ENCODE results near the gene MRGPRG. TPM values are rescaled to one million over a fixed set of nuclear protein-coding genes. Genes with fewer than 3 reads are reported as not detected.
A peak's percentile ranks its signal among the peaks of the same experiment; 100 is the strongest.

The MRGPRG gene
- total and polyA plus RNA-seq, 2 of the 8 experiments (the other 6 are each of a cell fraction or from before 2014, with no cell fraction given) = not detected

DNA sequence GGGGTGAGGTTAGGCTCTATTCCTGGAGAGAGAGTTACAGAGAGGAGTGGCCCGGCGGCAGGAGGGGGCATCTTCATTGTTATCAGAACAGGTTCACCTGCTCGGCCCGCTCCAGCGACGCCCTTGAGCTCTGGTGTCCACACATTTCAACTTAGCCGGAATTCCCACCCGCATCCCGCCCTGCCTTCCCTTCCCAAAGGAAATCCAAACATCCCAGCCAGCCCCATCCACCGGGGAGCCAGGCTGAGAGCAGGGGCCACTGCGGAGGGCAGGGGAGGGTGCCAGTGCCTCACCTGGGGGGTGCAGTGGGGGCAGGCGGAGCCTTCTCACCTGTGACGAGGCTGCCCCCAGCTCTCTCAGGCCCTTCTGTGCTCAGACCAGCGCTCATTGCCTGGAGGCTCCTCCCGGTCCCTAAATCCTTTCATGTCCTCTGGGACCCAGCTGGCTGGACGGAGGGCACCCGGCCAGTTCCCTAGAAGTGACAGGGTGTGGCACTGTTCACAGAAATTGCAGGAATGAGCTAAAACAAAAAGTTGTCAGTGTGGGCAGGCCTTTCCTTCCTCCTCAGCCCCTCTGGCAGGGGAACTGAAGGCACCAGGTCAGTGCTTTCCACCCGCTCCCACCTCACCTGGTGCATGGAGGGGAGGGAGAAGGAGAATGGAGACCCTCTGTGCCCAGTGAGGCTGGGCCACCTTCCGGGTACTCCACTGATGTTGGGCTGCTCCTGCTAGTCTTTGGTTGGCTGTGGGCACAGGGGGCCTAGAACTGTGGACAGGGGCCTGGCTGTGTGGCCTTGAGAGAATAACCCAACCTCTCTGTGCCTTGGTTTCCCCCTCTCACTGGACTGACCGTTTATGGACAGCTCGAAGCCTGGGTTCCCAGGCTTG is 2.2 kb upstream of the MRGPRG start:
- H3K4ac ChIP-seq (replicated peaks; ENCODE audit: insufficient read length, low read depth, low read length) = no peak overlapping the region
- ChIA-PET POLR2A (ENCODE audit: partially characterized antibody) (interaction anchor here (1.0 to 1.6 kb wide), 2 partner anchors 159 to 166 kb away, joined by 3 to 4 read pairs; no protein-coding TSS in a partner anchor), CTCF (ENCODE audit: partially characterized antibody) (interaction anchor here (0.6 to 2.0 kb wide), 11 partner anchors 10 to 184 kb away, joined by 3 to 8 read pairs (median 4); no protein-coding TSS in a partner anchor)
- H2AFZ ChIP-seq (ENCODE audit: low read length) = no peak overlapping the region
- peaks cover 0 to 25% (median 10%) of the 10 kb centered on the region in 4 experiments; a peak in 6 of 7 replicates for H3K4me1 ChIP-seq (replicated peaks in 1 of 4; ENCODE audit: control insufficient read depth in 3 of 4, insufficient read depth in 4 of 4, low read length in 3 of 4)
- no peak overlapping the region for H4K5ac ChIP-seq (ENCODE audit: insufficient read length, low read depth, low read length)
- H3K56ac ChIP-seq (replicated peaks; ENCODE audit: insufficient read length, low read depth, low read length) = no peak overlapping the region
- no peaks in the 10 kb centered on the region for H3K9me3 ChIP-seq (ENCODE audit: insufficient read depth in 2 of 2, low read depth in 1 of 2, low read length in 1 of 2)
- no peak overlapping the region; the same call in 1 of the 2 replicates for H2BK12ac ChIP-seq (ENCODE audit: low read depth, low read length)
- H3K79me1 ChIP-seq (ENCODE audit: low read depth, low read length) = no peaks in the 10 kb centered on the region
- no peaks in the 10 kb centered on the region for H3K79me2 ChIP-seq (ENCODE audit: control insufficient read depth in 1 of 2, insufficient read depth in 2 of 2, low read length in 2 of 2)
- H3K18ac ChIP-seq (ENCODE audit: extremely low read depth, low read length) = peak overlapping the region; percentile 32; the same call in 1 of the 2 replicates
- H3K9ac ChIP-seq (replicated peaks in 1 of 4; ENCODE audit: extremely low read depth in 1 of 4, low read depth in 3 of 4, low read length in 3 of 4) = no peak overlapping the region
- H2BK120ac ChIP-seq (replicated peaks; ENCODE audit: low read depth, low read length) = no peak overlapping the region
- H2BK5ac ChIP-seq (ENCODE audit: low read depth, low read length) = no peak overlapping the region
- FAIRE-seq = no peak
- no peak overlapping the region; the same call in 1 of the 2 replicates for H4K8ac ChIP-seq (ENCODE audit: extremely low read depth, insufficient read depth, low read length)
- WGBS, 2 experiments (ENCODE audit: extremely low coverage in 1 of 2, insufficient coverage in 1 of 2, insufficient read length in 1 of 2, insufficient replicate concordance in 2 of 2, low coverage in 1 of 2, low lambda C conversion rate in 2 of 2, missing lambda C conversion rate in 1 of 2) = 82% methylated on average over 13 of the region's 21 CpGs; no CpG with 5 or more reads in 1 of the 2 experiments
- no peaks in the 10 kb centered on the region for H3K27me3 ChIP-seq (replicated peaks in 1 of 4; ENCODE audit: control insufficient read depth in 3 of 4, extremely low read depth in 1 of 4, insufficient read depth in 3 of 4, low read length in 3 of 4)
- no peak overlapping the region for H3K14ac ChIP-seq (ENCODE audit: insufficient read length)
- no peaks in the 10 kb centered on the region for H4K20me1 ChIP-seq (replicated peaks in 1 of 2; ENCODE audit: control insufficient read depth in 1 of 2, insufficient read depth in 2 of 2, low read length in 2 of 2)
- H3K4me2 ChIP-seq (ENCODE audit: insufficient read depth in 1 of 2, low read depth in 2 of 2, low read length in 2 of 2) = no peak overlapping the region
- peak in 1 of 2 experiments; percentile 48 for DNase-seq (ENCODE audit: low read depth in 1 of 2, low spot score in 2 of 2)
- H2BK15ac ChIP-seq (ENCODE audit: low read length) = no peak overlapping the region
- no peak overlapping the region for H3K4me3 ChIP-seq (ENCODE audit: extremely low read depth in 1 of 4, insufficient read depth in 2 of 4, low read depth in 3 of 4, low read length in 4 of 4)
- no peak overlapping the region for H3K23ac ChIP-seq (ENCODE audit: insufficient read length)
- H3K23me2 ChIP-seq (ENCODE audit: low read depth, low read length) = no peaks in the 10 kb centered on the region; the same call in 1 of the 2 replicates
- no peak overlapping the region for H2BK20ac ChIP-seq (ENCODE audit: low read length)
- no peak overlapping the region for H2AK5ac ChIP-seq (ENCODE audit: low read depth, low read length)
- no peaks in the 10 kb centered on the region for H3K36me3 ChIP-seq (ENCODE audit: control insufficient read depth in 2 of 4, insufficient read depth in 4 of 4, low read length in 3 of 4)
- no peak overlapping the region for H4K91ac ChIP-seq (replicated peaks; ENCODE audit: insufficient read length, low read length)
- H3K27ac ChIP-seq (ENCODE audit: low read depth, low read length) = no peak overlapping the region
- TF ChIP-seq CHD1 (IDR thresholded peaks at IDR 0.05; ENCODE audit: low read depth, low read length) (no peak), FOSL1 (IDR thresholded peaks at IDR 0.05; ENCODE audit: insufficient read depth, low read depth, low read length) (no peak), YY1 (IDR thresholded peaks at IDR 0.05; ENCODE audit: low read depth, low read length) (no peak), JUND (IDR thresholded peaks at IDR 0.05; ENCODE audit: low read length) (no peak), POLR2AphosphoS5 (IDR thresholded peaks at IDR 0.05; ENCODE audit: low read depth, low read length) (no peak), EZH2 (IDR thresholded peaks at IDR 0.05; ENCODE audit: low read depth, low read length, severe bottlenecking) (no peak), GABPA (IDR thresholded peaks at IDR 0.05; ENCODE audit: borderline replicate concordance, insufficient read depth, low read length) (no peak), RXRA (IDR thresholded peaks at IDR 0.05; ENCODE audit: insufficient read depth, low read depth, low read length) (no peak), NANOG (IDR thresholded peaks at IDR 0.05; ENCODE audit: insufficient read depth, low read depth, low read length, poor library complexity, severe bottlenecking) (no peak), RAD21 (IDR thresholded peaks at IDR 0.05 in 1 of 2, conservative IDR thresholded peaks at IDR 0.05 in 1 of 2; ENCODE audit: low read depth in 2 of 2, low read length in 2 of 2) (no peak), GTF2F1 (IDR thresholded peaks at IDR 0.05; ENCODE audit: borderline replicate concordance, low read depth, low read length) (no peak)
